GM21381 (cell line): ENCODE measurements around the gene NRTN.
"Not testable (repeated sequence)": the region's sequence is repeated elsewhere in the genome, so short reads cannot be mapped to it uniquely, and the experiment has no call there.

Experiments
- ATAC-seq: cut with Tn5 transposase; IDR thresholded peaks from one replicate; pipeline ENCODE4 v1.9.1; 2021; ENCODE audit warnings: mild to moderate bottlenecking, moderate library complexity; ENCODE audit not compliant: unreplicated experiment

Gene NRTN

GRCh38 chr19:5832527-5833216, 27.8 kb downstream of the NRTN start:
- ATAC-seq: no peak

DNA sequence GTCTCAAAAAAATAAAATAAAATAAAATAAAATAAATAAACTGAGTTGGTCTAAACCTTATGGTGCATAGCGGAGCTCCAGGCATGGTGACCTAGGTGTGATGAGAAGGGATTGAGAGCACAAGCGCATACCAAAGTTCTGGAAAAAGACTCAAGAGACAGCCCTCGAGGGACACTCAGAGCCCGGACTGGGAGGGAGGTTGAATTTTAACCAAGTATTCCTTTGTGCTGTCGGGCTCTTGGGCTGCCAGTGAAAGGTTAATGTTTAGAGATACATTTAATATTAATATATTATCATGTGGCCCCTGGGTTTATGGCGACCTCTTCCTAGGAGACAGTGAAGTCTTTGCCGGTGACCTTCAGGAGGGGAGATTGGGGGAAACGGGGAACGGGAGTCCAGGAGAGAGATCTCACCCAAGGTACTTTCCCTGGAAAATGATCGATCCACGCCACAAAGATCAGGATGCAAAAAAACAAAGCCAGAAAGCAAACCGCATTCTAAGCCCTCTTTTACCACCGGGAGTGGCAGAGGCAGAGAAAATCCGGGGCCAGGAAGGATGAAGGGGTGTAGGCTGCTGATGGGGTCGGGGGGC, 33.0 kb downstream of the NRTN start:
- ATAC-seq: no peak

- ATAC-seq: no peak
Measured at GRCh38 chr19:5838353-5839064, 33.6 kb downstream of the NRTN start.

GRCh38 chr19:5839065-5840017, 34.5 kb downstream of the NRTN start, which contains the start of gene FUT6:
TSS of gene FUT6 (minus strand) at chr19:5839702. CDS start at chr19:5832567, 7,135 bp downstream.
- no peak for ATAC-seq

GRCh38 chr19:5841735-5842111, 36.9 kb downstream of the NRTN start:
- not testable (repeated sequence) for ATAC-seq

- no peak for ATAC-seq
Measured at GRCh38 chr19:5843295-5843927, 38.5 kb downstream of the NRTN start.

DNA sequence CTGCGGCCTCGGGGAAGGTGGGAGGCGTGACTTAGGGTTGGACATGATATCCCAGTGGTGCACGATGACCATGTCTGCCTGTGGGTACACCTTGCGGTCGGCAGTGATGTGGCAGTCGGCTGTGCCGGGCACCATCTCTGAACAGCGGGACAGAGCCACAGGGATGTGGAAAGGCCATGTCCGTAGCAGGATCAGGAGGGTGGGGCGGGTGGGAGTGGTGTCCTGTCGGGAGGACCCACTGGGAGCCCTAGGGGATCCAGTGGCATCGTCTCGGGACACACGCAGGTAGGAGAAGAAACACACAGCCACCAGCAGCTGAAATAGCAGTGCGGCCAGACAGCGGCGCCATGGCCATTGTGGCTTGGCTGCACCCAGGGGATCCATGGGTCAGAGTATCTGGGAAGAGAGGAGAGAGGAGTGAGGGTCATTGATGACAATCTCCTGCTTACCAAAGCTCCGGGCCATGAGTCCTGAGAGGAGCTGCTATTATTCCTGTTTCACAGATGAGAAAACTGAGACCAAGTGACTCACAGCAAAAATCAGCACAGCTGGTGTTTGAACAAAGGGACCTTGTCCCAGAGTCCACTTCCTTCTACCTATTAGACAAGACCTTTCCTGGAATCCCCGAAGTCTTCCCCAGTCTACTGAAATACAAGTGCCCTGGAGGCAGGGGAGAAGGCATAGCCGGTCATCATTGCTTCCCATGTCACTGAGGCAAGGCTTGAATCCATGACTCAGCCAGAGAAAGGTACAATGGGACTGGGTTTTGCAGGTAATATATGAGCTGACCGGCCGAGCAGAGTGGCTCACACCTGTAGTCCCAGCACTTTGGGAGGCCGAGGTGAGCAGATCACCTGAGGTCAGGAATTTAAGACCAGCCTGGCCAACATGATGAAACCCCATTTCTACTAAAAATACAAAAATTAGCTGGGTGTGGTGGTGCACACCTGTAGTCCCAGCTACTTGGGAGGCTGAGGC, 39.9 kb downstream of the NRTN start:
- no peak for ATAC-seq

DNA sequence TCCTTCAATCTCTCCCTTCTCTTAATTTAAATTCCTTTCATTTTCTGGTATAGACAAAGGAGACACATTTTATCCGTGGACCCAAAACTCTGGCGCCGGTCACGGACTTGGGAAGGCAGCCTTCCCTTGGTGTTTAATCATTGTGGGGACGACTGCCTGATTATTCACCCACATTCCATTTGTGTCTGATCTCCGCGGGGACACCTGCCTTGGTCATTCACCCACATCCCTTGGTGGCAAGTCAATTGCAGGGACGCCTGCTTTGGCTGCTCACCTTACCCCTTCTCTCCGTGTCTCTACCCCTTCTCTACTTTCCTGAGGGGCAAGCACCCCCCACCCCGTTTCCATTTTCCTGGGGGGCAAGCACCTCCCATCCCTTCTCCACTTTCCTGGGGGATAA, 43.0 kb downstream of the NRTN start:
- not testable (repeated sequence) for ATAC-seq

GRCh38 chr19:5848621-5849020, 43.8 kb downstream of the NRTN start:
- not testable (repeated sequence) for ATAC-seq

DNA sequence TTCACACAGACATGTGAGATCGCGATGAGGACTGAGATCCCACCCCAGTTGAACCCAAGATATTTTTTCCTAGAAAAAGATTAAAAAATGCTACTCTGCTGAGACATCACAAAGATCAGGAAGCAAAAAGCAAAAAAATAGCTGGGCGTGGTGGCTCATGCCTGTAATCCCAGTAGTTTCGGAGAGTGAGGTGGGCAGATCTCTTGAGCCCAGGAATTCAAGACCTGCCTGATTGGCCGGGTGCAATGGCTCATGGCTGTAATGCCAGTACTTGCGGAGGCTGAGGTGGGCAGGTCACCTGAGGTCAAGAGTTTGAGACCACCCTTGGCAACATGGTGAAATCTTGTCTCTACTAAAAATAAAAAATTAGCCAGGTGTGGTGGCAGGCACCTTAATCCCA, 45.3 kb downstream of the NRTN start:
- no peak for ATAC-seq

DNA sequence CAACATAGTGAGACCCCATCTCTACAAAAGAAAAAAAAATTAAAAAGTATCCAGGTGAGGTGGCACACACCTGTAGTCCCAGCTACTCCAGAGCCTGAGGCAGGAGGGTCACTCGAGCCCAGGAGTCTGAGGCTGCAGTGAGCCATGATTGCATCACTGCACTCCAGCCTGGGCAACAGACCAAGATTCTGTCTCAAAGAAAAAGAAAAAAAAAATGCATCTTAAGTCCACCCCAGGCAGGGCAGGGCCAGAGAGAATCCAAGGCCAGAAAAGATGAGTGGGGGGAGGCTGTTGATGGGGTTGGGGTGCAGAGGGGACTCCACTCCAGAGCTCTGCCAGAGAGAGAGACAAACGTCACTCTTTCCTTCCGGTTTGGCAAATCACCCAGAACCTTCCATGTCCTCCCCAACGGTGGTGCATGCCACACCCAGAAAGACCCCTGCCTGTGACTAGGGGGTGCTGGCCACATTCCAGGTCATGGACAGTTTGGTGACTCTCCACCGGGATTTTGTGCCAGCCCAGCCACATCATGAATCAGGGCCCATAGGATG, 46.0 kb downstream of the NRTN start:
- no peak for ATAC-seq

- no peak for ATAC-seq
Measured at GRCh38 chr19:5851302-5851701, 46.4 kb downstream of the NRTN start, which contains the start of gene FUT3. TSS of gene FUT3 (minus strand) at chr19:5851449.

DNA sequence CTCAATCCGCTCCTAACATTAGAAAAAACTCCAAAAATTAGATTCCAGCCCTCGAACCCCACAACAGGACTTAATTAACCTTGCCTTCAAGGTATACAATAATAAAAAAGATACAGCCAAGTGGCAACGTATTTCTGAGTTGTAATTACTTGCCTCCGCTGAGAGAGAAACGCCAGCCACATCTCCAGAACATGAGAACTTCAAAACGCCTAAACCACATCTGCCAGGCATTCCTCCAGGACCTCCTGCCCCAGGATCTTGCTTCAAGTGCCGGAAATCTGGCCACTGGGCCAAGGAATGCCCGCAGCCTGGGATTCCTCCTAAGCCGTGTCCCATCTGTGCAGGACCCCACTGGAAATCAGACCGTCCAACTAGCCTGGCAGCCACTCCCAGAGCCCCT, 49.3 kb downstream of the NRTN start:
- not testable (repeated sequence) for ATAC-seq

GRCh38 chr19:5855151-5855550, 50.3 kb downstream of the NRTN start:
- ATAC-seq: not testable (repeated sequence)

DNA sequence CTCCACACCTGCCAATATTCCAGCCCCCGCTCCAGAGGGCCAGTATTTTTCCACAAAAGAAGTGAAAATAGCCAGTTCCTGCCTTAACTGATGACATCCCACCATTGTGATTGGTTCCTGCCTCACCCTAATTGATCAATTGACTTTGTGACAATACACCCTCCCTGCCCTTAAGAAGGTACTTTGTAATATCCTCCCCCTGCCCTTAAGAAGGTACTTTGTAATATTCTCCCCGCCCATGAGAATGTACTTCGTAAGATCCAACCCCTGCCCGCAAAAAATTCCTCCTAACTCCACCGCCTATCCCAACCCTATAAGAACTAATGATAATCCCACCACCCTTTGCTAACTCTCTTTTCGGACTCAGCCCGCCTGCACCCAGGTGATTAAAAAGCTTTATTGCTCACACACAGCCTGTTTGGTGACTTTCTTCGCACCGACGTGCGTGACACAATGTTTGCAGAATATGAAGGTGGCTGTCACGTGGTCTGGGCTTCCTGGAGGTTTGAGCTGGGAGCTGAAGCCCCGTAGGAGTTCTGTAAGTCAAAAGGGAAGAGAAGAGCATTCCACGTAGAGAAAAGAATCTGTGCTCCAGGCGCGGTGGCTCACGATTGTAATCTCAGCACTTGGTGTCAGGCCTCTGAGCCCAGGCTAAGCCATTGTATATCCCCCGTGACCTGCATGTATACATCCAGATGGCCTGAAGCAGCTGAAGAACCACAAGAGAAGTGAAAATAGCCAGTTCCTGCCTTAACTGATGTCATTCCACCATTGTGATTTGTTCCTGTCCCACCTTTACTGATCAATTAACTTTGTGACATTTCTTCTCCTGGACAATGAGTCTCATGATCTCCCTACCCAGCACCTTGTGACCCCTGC, 52.6 kb downstream of the NRTN start:
- no peak for ATAC-seq

DNA sequence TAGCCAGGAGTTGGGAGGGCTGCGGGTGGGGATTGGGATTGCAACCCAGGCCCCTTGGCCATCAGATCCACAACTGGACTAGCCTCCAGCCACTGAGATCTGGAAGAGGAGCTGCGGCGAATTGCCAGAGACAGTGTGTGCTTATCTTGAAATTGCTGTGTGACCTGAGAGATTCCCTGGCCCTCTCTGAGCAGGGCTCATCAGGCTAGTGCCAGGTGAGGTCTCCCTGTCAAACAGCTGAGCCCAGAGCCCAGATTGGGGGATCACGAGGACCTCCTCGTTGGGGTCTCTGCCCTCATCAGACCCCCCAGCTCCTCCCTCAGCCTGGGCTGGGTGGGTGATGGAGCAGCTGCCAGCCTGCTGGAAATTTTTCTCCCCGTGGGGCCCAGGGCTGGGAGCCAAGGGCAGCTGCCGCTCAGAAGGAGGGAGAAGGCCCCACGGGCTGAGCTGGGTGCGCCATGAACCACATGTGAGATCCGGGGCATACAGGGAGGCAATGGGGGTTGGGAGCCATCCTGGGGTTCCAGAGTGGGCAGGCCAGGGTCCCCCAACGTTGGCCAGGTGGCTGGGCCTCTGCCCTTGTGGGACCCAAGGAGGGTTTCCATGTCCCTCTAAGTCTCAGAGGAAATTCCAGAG, 58.3 kb downstream of the NRTN start:
- no peak for ATAC-seq

- no peak for ATAC-seq
Measured at GRCh38 chr19:5864013-5864720, 59.3 kb downstream of the NRTN start.
